Osteocyte (in vitro differentiated cells): Measurements from ENCODE around the gene PLA2G2F. TPM values are rescaled to one million over a fixed set of nuclear protein-coding genes. Genes with fewer than 3 reads are reported as not detected.

ENCODE experiments used
- DNase-seq: peaks from one replicate; pipeline ENCODE4 v3.0.0; 2021; ENCODE audit warnings: mixed read lengths; ENCODE audit not compliant: unreplicated experiment; ENCODE audit errors: extremely low spot score
- H3K27ac Mint-ChIP-seq: one replicate; pipeline ENCODE4 v1.8.0; 2021; ENCODE audit warnings: mild to moderate bottlenecking, mixed read lengths; ENCODE audit not compliant: unreplicated experiment
- H3K27me3 Mint-ChIP-seq: one replicate; pipeline ENCODE4 v1.8.0; 2021; ENCODE audit warnings: mixed read lengths; ENCODE audit not compliant: unreplicated experiment
- H3K36me3 Mint-ChIP-seq: one replicate; pipeline ENCODE4 v1.8.0; 2021; ENCODE audit warnings: mixed read lengths; ENCODE audit not compliant: unreplicated experiment
- H3K4me1 Mint-ChIP-seq: one replicate; pipeline ENCODE4 v1.8.0; 2021; ENCODE audit warnings: mixed read lengths; ENCODE audit not compliant: unreplicated experiment
- H3K4me3 Mint-ChIP-seq: one replicate; pipeline ENCODE4 v1.8.0; 2021; ENCODE audit warnings: mild to moderate bottlenecking, moderate library complexity, mixed read lengths; ENCODE audit not compliant: unreplicated experiment
- H3K9me3 Mint-ChIP-seq: one replicate; pipeline ENCODE4 v1.8.0; 2021; ENCODE audit warnings: mixed read lengths; ENCODE audit not compliant: unreplicated experiment
- total RNA-seq: library from RNA; stranded (reverse); gene quantifications from 2 replicates; pipeline ENCODE4 v1.2.1, GENCODE V29; 2021
- TF ChIP-seq, protein P1 (sequence below): fragments of 200-600 bp; sonication (generic); IDR thresholded peaks from 2 replicates; pipeline ENCODE4 v1.5.0; 2021; ENCODE audit warnings: antibody characterized with exemption, mild to moderate bottlenecking, moderate library complexity

PLA2G2F gene
- total RNA-seq, 1 donor from 2014 or later, result not detected

GRCh38 chr1:20180129-20180843 is 41.2 kb downstream of the PLA2G2F start:
- H3K4me1 Mint-ChIP-seq, result no peaks in the 10 kb centered on the region
- TF ChIP-seq, protein P1, sequence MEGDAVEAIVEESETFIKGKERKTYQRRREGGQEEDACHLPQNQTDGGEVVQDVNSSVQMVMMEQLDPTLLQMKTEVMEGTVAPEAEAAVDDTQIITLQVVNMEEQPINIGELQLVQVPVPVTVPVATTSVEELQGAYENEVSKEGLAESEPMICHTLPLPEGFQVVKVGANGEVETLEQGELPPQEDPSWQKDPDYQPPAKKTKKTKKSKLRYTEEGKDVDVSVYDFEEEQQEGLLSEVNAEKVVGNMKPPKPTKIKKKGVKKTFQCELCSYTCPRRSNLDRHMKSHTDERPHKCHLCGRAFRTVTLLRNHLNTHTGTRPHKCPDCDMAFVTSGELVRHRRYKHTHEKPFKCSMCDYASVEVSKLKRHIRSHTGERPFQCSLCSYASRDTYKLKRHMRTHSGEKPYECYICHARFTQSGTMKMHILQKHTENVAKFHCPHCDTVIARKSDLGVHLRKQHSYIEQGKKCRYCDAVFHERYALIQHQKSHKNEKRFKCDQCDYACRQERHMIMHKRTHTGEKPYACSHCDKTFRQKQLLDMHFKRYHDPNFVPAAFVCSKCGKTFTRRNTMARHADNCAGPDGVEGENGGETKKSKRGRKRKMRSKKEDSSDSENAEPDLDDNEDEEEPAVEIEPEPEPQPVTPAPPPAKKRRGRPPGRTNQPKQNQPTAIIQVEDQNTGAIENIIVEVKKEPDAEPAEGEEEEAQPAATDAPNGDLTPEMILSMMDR, result no peak
- no peak overlapping the region for H3K4me3 Mint-ChIP-seq
- H3K27ac Mint-ChIP-seq, result no peak overlapping the region
- DNase-seq, result no peak
- no peaks in the 10 kb centered on the region for H3K36me3 Mint-ChIP-seq
- no peaks in the 10 kb centered on the region for H3K9me3 Mint-ChIP-seq
- peaks cover 19% of the 10 kb centered on the region for H3K27me3 Mint-ChIP-seq

DNA sequence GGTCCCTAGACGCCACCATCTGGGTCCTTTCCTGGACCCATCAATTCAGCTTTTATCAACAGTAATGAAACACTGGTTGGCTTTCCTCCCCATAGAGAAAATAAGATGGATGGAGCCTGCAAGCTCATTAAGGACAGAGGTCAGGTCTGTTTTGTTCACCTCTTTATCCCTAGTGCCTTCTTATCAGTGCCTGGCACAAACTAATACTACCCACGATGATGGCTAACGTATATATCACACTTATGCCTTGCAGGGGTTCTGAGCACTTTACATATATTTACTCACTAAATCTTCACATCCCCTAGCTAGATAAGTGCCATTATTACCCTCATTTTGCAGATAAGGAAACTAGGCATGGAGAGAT is 41.7 kb downstream of the PLA2G2F start:
- no peaks in the 10 kb centered on the region for H3K36me3 Mint-ChIP-seq
- no peak overlapping the region for H3K27ac Mint-ChIP-seq
- peaks cover 22% of the 10 kb centered on the region for H3K27me3 Mint-ChIP-seq
- H3K4me1 Mint-ChIP-seq, result no peaks in the 10 kb centered on the region
- TF ChIP-seq, protein P1, result no peak
- H3K9me3 Mint-ChIP-seq, result no peaks in the 10 kb centered on the region
- H3K4me3 Mint-ChIP-seq, result no peak overlapping the region
- DNase-seq, result no peak

GRCh38 chr1:20182415-20182814 is 43.3 kb downstream of the PLA2G2F start:
- H3K27me3 Mint-ChIP-seq, result peaks cover 32% of the 10 kb centered on the region
- no peak for DNase-seq
- no peaks in the 10 kb centered on the region for H3K4me1 Mint-ChIP-seq
- no peak overlapping the region for H3K4me3 Mint-ChIP-seq
- TF ChIP-seq, protein P1, result no peak
- H3K36me3 Mint-ChIP-seq, result no peaks in the 10 kb centered on the region
- no peak overlapping the region for H3K27ac Mint-ChIP-seq
- H3K9me3 Mint-ChIP-seq, result no peaks in the 10 kb centered on the region

- no peak for DNase-seq
- Mint-ChIP-seq H3K27me3 (peaks cover 35% of the 10 kb centered on the region), H3K4me3 (no peak overlapping the region), H3K36me3 (no peaks in the 10 kb centered on the region), H3K4me1 (no peaks in the 10 kb centered on the region), H3K27ac (no peak overlapping the region), H3K9me3 (no peaks in the 10 kb centered on the region)
- TF ChIP-seq, protein P1, result no peak
These were observed 43.9 kb downstream of the PLA2G2F start for GRCh38 chr1:20183035-20183434.

- no peaks in the 10 kb centered on the region for H3K36me3 Mint-ChIP-seq
- H3K27me3 Mint-ChIP-seq, result peaks cover 42% of the 10 kb centered on the region
- H3K4me3 Mint-ChIP-seq, result no peak overlapping the region
- TF ChIP-seq, protein P1, result no peak
- no peaks in the 10 kb centered on the region for H3K9me3 Mint-ChIP-seq
- DNase-seq, result no peak
- no peak overlapping the region for H3K27ac Mint-ChIP-seq
- no peaks in the 10 kb centered on the region for H3K4me1 Mint-ChIP-seq
These were observed 44.6 kb downstream of the PLA2G2F start for GRCh38 chr1:20183616-20184271.
